Measurements from ENCODE around the gene TAF11L2.
"Not testable (repeated sequence)": the region's sequence is repeated elsewhere in the genome, so short reads cannot be mapped to it uniquely, and the experiment has no call there.

Gene TAF11L2

DNA sequence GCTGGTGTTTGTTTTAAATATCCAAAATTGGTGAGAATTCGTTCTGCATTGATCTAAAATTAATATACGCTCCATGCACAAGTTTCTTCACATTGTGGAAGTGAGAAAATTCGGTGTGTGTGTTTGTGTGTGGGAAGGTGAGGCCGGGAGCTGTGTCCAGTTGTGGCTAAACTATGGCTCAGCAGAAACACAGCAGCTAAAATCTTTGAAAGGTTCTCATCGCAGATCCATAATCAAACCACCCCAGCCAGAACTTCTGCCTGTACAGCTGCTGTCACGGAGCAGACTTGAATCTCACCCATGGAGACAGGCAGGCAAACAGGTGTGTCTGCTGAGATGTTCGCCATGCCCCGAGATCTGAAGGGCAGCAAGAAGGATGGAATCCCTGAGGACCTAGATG, at the start of gene TAF11L2:
Gene TAF11L2, plus strand, starts transcription at position 301 of the 400 bp plus-strand sequence.
- DNase-seq: not testable (repeated sequence)

DNA sequence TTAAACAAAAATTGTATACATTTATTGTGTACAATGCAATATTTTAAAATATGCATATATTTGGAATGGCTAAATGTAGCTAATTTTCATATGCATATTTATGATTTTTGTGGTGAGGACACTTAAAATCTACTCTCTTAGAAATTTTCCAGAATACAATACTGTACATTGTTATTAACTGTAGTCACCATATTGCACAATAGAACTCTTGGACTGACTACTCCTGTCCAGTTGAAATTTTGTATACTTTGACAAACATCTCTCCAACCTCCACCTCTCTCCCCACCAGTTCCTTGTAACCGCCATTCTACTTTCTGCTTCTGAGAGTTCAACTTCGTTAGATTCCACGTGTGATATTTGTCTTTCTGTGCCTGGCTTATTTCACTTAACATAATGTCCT, 49.2 kb upstream of the TAF11L2 start:
- DNase-seq: no peak

DNA sequence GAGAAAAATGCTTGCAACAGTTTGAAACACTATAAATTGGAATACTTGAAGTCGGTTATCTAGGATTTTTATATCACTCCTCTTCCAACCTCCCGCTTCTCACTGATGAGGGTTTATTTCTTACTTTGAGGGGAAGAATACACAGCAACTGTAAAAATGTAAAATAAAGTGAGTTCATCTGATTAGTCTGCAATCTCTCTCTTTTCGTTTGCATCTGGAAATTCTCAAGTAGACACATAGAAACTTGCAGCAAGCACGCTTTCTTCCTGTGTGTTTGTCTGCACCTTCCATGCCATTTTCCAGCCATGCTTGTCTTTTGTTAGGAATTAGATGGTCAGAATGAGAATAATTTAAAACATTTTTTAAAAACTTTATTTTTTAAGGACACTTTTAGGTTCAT, 45.1 kb upstream of the TAF11L2 start:
- DNase-seq: no peak

DNA sequence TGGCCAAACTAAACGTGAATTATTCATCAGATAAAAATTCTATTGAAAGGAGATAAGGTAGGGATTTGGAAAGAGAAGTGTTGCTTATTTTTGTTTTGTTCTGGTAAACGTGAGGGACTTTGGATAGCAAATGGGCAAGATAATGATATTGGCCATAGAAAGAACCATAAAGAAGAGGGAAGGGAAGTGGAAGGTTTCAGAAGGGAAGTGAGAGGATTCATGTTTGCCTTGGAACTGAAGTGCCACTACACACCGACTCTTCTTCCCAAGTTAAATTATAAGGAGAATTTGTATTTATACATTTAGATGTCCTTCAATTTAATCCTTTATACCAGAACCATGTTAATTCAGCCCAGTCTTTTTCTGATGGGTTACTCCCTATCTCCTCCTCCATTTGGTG, 42.1 kb upstream of the TAF11L2 start:
- DNase-seq: peak; percentile 33

DNA sequence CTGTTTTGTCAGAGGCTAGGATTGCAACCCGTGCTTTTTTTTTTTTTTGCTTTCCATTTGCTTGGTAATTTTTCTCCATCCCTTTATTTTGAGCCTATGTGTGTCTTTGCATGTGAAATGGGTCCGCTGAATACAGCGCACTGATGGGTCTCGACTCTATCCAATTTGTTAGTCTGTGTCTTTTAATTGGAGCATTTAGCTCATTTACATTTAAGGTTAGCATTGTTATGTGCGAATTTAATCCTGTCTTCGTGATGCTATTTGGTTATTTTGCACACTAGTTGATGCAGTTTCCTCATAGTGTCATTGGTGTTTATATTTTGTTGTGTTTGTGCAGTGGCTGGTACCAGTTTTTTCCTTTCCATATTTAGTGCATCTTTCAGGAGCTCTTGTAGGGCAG, 36.2 kb upstream of the TAF11L2 start:
- no peak for DNase-seq

DNA sequence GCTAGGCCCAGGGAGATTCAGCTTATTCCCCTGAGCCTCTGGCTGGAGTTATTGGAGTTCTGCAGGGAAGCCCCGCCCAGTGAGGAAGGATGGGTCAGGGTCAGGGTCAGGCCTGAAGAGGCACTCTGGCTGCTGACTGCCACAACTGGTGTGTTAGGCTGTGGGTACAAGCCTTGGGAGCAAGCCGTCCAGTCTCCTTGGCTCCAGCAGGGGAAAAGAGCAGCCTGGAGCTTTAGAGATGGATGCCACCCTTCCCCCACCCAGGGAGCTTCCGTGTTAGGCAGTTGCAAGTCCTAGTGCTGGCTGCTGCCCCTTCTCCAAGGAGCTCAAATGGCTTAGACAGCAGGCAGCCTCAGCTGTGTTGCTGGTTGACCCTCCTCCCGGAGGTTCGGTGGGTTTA, 34.4 kb upstream of the TAF11L2 start:
- DNase-seq: no peak

DNA sequence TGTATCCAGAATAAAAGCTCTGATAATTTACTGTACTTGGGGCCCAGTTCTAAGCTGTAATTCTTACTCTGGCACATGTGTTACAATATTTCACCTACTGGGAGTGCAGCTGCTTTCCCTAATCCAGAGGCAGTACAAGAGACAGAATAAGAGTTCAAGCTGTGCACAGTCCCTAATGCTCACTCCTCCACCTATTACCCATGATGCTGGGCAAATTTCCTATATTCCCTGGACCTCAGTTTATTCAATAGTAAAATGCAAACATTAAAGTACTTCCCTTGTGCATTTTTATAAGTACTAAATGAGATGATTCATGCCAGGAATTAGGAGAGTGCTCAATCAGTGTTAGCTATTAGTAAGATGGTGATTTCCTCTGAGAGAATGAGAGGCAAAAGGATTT, 28.0 kb upstream of the TAF11L2 start:
- DNase-seq: no peak

DNA sequence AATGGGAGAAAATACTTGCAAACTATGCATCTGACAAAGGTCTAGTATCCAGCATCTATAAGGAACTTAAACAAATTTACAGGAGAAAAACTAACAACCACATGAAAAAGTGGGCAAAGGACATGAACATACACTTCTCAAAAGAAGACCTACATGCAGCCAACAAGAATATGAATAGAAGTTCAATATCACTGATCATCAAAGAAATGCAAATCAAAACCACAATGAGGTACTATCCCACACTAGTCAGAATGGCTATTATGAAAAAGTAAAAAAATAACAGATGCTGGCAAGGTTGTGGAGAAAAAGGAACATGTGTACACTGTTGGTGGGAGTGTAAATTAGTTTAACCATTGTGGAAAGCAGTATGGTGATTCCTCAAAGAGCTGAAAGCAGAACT, 23.0 kb upstream of the TAF11L2 start:
- not testable (repeated sequence) for DNase-seq

DNA sequence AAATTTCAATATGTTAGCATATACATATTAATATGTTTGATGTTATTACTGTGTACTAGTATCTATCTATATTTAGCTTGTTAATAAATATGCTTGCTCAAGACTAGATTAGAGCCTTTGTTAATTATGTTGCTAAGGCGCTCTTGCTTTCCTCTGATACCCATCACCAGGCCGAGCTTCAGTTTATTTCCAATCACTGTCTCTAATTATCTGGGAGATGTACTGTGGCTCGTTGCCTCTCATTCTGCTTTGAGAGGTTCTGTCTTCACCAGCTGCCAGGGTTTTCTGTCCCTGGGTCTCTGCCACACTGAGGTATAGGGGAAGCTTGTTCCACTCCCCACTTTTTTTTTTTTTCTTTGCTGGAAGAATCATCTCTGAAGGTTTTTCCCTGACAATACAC, 21.0 kb upstream of the TAF11L2 start:
- no peak for DNase-seq

DNA sequence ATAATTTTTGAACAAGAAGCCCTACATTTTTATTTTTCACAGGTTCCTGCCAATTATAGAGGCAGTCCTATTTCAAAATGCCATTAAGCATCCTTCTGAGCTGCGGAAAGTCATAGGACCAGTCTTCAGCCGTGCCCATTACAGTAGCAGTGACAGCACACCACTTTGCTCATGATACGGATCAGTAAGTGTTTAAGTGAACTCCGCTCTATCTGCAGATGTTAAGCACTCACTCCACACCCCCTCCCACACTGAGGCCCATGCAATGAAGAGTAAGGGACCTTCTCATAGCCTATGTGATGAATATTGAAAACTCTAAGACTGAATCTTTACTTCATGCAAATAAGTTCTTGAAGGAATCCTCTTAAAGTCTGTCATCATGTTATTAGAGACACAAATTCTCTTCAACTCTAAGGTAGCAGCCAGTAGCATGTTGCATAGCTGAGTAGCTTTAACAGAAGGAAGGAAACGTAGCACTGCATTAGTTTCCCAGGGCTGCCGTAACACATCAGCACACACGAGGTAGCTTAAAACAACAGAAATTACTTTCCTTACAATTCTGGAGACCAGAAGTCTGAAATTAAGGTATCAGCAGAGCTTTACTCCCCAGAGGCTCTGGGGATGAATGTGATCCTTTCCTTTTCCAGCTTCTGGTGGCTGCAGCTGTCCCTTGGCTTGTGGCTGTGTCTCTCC, 20.3 kb upstream of the TAF11L2 start:
- DNase-seq: no peak

DNA sequence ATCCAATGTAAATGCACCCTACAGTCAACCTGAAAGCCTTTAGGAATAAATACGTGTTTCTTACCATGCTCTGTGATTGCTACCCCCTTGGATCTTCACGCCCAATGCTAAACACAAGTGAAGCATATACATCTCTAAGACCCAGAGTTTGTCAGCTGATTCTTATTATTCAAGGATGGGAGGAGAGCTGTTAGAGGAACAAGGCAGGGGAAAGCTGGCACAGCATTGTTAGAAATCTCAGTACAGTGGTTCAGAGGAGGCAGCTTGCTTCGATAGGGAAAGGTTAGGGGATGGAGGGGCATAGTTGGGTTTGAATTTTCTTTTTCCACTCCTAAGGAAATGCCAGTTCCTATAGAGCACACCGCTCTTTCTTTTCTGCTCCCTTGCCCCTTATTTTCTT, 16.7 kb upstream of the TAF11L2 start:
- DNase-seq: no peak

DNA sequence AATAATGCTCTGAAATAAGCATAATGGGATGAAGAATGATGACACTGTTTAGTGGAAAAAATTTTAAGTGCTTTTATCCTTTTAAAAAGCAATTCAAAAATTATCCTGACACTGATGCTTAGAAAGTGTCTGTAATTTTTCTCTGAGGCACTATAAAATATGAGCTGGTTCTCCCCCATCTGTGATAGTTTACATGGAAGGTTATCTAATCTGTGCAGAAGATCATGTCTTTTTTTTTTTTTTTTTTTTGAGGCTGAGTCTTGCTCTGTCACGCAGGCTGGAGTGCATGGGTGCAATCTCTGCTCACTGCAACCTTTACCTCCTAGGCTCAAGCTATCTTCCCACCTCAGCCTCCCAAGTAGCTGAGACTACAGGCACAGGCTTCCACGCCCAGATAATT, 15.2 kb upstream of the TAF11L2 start:
- DNase-seq: no peak

DNA sequence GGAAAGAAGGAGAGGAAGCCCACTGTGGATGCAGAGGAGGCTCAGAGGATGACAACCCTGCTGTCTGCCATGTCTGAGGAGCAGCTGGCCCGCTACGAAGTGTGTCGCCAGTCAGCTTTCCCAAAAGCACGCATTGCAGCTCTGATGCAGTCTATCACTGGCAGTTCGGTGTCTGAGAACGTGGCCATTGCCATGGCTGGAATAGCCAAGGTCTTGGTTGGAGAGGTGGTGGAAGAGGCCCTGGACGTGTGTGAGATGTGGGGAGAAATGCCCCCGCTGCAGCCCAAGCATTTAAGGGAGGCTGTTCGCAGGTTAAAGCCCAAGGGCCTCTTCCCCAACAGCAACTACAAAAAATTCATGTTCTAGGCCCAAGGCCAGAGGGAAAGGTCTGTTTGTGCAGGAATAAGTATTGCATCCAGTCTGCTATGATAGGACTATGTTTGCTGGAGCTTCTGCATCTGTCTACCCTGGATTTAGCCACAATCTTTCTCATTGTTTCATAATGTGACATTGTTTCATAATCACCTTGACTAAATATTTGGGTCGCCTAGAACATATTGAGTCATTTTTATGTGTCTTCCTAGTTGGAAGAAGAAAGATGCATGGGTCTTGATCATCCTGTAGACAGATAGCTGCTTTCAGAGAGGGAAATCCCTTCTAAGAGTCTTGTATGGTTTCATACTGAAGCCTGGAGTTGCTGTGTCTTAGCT, 11.4 kb upstream of the TAF11L2 start:
- DNase-seq: peak; percentile 3

DNA sequence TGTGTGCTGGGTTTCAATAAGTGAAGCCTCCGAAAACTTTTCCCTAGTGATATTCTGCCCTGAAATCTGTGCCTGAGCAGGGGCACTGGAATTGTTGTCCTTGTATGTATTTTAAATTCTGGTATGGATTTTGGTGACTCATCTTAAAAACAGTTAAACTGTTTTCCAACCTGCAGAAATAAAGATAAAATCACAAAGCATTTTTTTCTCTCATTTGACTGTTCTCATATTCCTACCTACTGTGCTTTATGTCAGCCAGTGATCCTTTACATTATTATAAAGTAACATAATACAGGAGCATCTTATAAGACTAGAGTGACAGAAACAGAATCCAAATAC, 10.9 kb upstream of the TAF11L2 start:
- DNase-seq: no peak

DNA sequence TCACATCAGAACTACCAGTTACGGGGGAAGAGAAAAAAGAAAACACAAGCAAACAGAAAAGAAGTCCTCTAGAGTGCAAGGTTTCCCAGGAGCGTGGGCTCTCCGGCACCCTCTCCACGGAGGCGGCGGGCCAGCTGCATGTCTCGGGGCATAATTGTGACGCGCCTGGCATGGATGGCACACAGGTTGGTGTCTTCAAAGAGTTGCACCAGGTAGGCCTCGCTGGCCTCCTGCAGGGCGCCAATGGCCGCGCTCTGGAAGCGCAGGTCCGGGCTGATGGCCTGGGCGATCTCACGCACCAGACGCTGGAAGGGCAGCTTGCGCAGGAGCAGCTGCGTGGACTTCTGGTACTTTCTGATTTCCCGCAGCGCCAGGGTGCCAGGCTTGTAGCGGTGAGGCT, 6.8 kb upstream of the TAF11L2 start:
- not testable (repeated sequence) for DNase-seq

DNA sequence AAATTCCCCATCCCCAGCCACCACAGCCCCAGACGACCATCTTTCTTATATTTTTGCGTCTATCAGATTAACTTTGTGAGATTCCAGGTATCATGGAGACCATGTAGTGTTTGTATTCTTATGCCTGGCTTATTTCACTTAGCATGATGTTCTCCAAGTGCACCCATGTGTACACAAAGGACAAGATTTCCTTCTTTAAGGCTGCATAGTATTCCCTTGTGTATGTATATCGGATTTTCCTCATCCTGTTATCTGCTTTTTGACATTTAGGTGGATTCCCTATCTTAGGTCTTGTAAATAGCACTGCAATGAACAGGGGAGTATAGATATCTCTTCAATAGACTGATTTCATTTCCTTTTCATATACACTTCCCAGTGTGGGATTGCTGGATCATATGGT, 5.3 kb upstream of the TAF11L2 start:
- no peak for DNase-seq

DNA sequence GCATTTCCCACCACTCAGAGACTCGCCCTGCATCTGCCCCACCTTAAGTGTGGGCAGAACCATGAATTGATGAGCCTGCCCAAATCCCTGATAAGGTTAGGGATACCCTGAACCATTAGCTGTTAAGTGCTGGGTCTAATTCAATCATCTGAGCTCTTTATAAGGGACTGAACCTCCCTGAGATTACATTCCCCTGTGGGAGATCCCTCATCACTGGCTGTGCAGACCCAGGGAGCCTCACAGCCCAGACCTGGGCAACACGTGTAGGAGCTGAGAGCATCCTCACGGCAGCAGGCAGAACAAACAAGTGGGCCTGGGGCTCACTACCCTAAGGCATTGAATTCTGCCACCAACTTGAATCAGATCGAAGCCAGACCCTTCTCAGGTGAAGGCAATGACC, 585 bp upstream of the TAF11L2 start:
- no peak for DNase-seq

DNA sequence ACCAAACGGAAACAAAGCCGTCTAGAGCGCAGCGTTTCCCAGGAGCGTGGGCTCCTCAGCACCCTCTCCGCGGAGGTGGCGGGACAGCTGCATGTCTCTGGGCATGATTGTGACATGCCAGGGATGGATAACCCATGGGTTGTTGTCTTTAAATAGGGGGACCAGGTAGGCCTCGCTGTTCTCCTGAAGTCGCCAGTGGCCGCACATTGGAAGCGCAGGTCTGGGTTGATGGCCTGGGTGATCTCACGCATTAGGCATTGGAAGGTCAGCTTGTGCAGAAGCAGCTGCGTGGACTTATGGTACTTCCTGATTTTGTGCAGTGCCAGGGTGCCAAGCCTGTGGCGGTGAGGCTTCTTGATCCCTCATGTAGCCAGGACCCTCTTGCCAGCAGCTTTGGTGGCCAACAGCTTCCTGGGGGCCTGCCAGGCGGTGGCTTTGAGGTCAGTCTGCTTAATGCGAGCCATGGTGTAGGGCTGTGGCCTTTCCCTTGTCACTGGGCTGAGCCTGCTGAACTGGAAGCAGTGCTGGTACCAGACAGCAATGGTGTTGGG, 13.8 kb downstream of the TAF11L2 start:
- no peak for DNase-seq

DNA sequence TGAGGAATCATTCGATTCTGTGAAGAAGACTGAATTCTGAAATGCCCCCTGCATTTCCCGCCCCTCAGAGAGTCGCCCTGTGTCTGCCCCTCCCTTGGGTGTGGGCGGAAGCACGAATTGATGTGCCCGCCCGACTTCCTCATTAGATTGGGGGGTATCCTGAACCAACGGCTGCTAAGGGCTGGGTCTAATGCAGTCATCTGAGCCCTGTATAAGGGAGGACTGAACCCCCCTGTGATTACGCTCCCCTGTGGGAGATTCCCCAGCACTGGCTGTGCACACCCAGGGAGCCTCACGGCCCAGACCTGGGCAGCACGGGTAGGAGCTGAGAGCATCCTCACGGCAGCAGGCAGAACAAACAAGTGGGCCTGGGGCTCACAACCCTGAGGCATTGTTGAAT, 19.5 kb downstream of the TAF11L2 start:
- DNase-seq: not testable (repeated sequence)

DNA sequence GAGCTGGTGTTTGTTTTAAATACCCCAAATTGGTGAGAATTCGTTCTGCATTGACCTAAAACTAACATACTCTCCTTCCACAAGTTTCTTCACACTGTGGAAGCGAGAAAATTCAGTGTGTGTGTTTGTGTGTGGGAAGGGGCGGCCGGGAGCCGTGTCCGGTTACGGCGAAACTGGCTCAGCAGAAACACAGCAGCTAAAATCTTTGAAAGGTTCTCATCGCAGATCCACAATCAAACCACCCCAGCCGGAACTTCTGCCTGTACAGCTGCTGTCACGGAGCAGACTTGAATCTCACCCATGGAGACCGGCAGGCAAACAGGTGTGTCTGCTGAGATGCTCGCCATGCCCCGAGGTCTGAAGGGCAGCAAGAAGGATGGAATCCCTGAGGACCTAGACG, 20.0 kb downstream of the TAF11L2 start, which contains the start of gene TAF11L3:
Gene TAF11L3, plus strand, starts transcription at position 301 of the 400 bp plus-strand sequence.
- DNase-seq: not testable (repeated sequence)

DNA sequence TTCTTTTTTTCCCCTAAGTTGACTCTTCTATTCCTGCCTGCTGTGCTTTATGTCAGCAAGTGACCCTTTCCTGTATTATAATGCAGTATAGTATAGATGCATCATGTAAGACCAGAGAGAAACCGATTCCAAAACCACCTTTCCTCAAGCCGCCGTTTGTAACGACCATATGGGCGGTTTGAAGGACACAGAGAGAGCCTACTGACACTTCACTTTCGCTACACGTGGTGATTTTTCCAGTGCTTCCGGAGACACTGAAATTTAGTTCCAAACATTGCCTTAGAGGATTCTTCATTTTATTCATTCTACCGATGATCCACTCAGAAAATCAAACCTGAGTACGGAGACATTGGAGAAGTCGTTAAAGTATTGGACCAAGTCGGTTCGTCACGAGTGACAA, 21.5 kb downstream of the TAF11L2 start:
- not testable (repeated sequence) for DNase-seq

DNA sequence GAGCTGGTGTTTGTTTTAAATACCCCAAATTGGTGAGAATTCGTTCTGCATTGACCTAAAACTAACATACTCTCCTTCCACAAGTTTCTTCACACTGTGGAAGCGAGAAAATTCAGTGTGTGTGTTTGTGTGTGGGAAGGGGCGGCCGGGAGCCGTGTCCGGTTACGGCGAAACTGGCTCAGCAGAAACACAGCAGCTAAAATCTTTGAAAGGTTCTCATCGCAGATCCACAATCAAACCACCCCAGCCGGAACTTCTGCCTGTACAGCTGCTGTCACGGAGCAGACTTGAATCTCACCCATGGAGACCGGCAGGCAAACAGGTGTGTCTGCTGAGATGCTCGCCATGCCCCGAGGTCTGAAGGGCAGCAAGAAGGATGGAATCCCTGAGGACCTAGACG, 23.5 kb downstream of the TAF11L2 start, which contains the start of gene TAF11L4:
Gene TAF11L4, plus strand, starts transcription at position 301 of the 400 bp plus-strand sequence.
- DNase-seq: not testable (repeated sequence)

DNA sequence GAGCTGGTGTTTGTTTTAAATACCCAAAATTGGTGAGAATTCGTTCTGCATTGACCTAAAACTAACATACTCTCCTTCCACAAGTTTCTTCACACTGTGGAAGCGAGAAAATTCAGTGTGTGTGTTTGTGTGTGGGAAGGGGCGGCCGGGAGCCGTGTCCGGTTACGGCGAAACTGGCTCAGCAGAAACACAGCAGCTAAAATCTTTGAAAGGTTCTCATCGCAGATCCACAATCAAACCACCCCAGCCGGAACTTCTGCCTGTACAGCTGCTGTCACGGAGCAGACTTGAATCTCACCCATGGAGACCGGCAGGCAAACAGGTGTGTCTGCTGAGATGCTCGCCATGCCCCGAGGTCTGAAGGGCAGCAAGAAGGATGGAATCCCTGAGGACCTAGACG, 26.9 kb downstream of the TAF11L2 start, which contains the start of gene TAF11L5:
Gene TAF11L5, plus strand, starts transcription at position 301 of the 400 bp plus-strand sequence.
- not testable (repeated sequence) for DNase-seq

DNA sequence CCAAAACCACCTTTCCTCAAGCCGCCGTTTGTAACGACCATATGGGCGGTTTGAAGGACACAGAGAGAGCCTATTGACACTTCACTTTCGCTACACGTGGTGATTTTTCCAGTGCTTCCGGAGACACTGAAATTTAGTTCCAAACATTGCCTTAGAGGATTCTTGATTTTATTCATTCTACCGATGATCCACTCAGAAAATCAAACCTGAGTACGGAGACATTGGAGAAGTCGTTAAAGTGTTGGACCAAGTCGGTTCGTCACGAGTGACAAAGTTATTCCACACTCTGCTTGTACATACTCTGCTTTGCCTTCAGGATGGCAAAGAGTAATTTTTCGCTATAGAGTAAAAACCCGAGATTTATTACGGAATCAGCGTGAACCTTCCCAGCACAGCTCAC, 28.5 kb downstream of the TAF11L2 start:
- DNase-seq: not testable (repeated sequence)

Data from suppressor macrophage treated with lipopolysaccharide for 4 hours (primary cell).